GM21723 (cell line): ENCODE data around the gene PLCXD3.

ENCODE experiments used
- ATAC-seq: cut with Tn5 transposase; IDR thresholded peaks from one replicate; pipeline ENCODE4 v1.9.1; 2021; ENCODE audit warnings: mild to moderate bottlenecking, moderate library complexity; ENCODE audit not compliant: unreplicated experiment

PLCXD3 gene, protein sequence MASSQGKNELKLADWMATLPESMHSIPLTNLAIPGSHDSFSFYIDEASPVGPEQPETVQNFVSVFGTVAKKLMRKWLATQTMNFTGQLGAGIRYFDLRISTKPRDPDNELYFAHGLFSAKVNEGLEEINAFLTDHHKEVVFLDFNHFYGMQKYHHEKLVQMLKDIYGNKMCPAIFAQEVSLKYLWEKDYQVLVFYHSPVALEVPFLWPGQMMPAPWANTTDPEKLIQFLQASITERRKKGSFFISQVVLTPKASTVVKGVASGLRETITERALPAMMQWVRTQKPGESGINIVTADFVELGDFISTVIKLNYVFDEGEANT

GRCh38 chr5:41510176-41510831 is at the start of gene PLCXD3:
TSS of gene PLCXD3 (minus strand) at chr5:41510601. CDS start at chr5:41510526, 75 bp downstream.
- ATAC-seq: no peak

GRCh38 chr5:41559184-41559583 is 48.8 kb upstream of the PLCXD3 start:
- no peak for ATAC-seq

DNA sequence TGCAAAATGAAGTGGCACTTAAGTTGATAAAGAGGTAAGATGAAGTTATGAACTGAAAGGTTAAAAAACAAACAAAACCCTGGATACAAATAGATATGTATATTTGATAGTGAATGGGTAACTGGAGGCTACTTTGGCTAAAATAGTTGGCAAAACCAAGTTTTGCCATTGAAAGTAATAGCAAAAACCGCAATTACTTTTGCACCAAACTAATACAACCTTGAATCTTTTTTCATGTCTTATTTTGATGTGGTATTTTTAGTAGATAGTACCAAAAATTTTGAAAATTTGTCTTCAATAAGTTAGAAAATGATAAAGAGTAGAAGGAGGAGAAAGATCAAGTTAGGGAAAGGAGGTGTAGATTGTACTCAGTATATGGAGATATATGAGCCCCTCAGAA is 47.9 kb upstream of the PLCXD3 start:
- no peak for ATAC-seq

DNA sequence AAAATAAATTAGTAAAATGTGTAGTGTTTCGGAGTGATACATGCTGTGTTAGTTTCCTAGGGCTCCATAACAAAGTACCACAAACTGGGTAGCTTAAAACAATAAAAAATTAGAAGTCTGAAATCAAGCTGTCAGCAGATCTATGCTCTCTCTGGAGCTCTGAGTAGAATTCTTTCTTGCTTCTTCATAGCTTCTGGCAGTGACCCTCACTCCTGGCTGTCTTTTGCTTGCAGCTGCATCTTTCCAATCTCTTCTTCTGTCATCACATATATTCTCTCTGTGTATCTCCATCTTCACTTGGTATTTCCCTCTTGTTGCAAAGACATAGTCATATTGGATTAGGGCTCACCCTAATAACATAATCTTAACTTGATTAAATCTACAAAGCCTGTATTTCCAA is 37.6 kb upstream of the PLCXD3 start:
- no peak for ATAC-seq

- ATAC-seq: no peak
Observed at GRCh38 chr5:41542183-41542582, 31.8 kb upstream of the PLCXD3 start.

DNA sequence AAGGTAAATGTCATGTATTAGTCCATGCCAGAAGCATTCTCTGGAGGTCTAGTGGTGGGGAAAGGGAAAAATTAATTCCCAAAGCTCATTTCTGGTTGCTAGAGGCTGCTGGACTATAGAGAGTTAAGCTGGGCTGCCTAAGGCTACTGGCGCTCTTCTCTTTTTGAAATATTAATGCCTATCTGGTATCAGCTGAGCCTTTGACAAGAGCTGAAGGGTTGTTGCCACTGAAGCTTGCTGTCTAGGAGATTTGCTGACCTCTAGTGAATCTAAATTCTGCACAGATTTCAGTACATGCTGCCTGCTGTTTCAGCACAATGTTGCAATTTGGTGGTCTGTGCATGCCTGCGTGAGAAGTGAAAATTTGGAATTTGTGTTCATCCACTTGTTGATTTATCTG is 29.1 kb upstream of the PLCXD3 start:
- no peak for ATAC-seq

GRCh38 chr5:41537581-41537980 is 27.2 kb upstream of the PLCXD3 start:
- ATAC-seq: no peak

- ATAC-seq: no peak
Observed at GRCh38 chr5:41532485-41532884, 22.1 kb upstream of the PLCXD3 start.

DNA sequence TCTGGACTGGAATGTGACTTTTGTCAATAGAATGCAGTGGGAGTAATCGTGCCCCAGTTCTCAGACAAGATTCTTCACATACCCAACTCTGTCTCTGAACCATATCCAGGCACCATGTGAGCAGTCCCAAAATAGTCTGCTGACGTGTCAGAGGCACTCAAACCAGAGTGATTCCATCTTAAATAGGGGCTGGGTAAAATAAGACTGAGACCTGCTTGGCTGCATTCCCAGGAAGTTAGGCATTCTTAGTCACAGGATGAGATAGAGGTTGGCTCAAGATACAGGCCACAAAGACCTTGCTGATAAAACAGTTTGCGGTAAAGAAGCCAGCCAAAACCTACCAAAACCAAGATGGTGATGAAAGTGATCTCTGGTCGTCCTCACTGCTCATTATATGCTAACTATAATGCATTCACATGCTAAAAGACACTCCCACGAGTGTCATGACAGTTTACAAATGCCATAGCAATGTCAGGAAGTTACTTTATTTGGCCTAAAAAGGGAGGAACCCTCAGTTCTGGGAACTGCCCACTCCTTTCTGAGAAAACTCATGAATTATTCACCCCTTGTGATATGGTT is 16.9 kb upstream of the PLCXD3 start:
- ATAC-seq: no peak

DNA sequence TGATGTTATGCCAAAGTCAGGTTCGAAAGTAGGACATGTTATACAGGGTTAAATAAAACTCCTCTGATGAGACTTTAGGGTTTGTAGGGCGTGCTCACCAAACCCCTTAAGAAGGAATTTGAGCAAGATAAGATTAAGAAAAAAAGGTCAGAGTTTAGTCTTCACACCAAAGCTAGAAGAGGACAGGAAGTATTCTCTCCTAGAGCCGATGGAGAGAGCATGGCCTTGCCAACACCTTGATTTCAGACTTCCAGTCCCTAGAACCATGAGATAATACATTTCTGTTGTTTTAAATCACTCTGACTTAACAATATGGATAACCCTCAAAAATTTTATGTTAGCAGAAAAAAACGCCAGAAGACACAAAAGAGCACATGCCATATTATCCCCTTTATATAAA is 16.3 kb upstream of the PLCXD3 start:
- ATAC-seq: no peak

GRCh38 chr5:41524174-41524573 is 13.8 kb upstream of the PLCXD3 start:
- ATAC-seq: no peak

GRCh38 chr5:41522193-41522786 is 11.9 kb upstream of the PLCXD3 start:
- no peak for ATAC-seq

GRCh38 chr5:41519801-41520200 is 9.4 kb upstream of the PLCXD3 start:
- no peak for ATAC-seq

DNA sequence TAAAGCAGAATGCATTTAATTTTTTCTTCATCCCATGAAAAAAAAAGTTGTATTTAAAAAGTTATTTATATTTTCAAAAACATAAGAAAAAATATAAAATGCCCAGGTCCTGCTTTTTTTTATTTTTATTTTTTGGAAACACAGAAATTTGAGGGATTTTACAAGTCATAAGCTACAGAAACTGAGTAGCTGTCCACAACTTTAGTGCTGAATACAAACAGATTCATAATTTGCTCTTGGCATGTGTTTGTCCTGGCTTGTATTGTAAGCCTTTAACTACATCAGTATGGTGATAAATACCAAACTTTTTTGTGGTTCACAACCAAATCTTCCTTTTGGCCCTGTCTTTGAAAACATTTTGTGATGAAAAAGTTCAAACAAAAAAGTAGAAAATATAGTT is 7.5 kb upstream of the PLCXD3 start:
- no peak for ATAC-seq

DNA sequence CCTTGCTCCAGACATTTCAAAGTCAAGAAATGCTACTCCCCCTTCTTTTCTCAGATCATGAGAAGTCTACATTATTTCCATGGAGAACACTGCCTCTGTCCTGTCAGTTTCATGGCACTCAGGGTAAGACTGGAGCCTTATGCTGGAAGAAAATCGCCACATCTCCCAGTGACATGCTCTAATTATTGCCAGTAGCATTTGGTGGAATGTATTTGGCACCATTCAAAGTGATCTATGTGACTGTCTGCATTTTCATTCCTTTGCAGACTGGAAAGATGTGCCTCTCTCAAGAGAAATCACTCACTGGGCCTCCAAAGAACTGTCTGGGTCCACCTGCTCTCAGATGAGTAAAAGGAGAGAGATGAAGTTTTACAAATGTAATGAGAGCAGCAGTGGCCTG is 840 bp upstream of the PLCXD3 start:
- no peak for ATAC-seq

- ATAC-seq: no peak
Observed at GRCh38 chr5:41509399-41510175, 814 bp downstream of the PLCXD3 start.

DNA sequence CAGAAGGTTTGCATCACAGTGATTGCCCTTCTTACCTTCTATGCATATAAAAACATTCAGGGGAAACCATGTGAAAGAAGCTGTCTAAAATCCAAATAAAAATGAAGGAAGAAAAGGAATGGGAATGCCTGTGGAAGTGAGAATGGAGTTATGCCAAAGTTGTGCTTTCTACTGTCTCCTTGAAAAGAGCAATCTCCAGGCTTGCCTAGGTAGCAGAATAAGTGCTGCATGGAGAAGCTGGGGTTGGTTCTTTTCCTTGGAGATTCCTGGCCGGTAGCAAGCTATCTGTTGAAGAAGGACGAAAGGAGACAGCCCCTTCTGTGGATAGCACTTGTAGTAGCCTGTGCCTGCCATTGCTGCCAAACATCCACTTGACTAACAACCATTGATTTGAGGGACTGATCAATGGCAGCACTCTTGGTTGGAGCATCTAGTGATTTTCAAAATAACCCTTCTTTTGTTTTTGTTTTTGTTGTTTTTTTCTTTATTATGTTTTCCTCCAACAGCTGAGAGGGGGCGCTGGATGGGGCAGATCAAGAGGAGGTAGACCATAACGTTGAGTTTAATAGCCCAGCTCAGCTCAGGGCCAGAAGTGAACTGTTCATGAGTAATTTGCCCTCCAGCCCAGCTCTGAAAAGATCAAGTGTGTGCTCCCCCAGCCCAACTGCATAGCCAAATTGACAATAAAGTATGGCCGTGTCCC is 1.6 kb downstream of the PLCXD3 start:
- no peak for ATAC-seq

GRCh38 chr5:41508186-41508585 is 2.2 kb downstream of the PLCXD3 start:
- ATAC-seq: no peak

DNA sequence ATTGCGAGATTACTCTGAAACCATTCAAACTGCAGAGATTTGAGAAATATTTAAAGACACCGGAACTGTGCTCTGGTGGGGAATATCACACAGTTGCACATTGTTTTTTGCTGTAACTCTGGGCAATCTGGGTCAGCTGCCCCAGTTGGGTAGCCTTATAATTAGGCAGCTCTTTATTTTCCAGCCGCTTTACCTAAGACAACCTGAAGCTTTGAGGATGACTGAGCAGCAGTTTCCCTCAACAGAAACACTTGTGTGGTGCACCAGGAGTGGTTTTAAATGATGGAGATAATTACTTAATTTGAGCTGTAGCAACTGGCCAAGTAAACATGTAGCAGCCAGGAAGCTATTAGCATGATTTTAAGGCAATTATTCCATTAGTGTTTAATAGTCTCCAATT is 2.9 kb downstream of the PLCXD3 start:
- no peak for ATAC-seq

DNA sequence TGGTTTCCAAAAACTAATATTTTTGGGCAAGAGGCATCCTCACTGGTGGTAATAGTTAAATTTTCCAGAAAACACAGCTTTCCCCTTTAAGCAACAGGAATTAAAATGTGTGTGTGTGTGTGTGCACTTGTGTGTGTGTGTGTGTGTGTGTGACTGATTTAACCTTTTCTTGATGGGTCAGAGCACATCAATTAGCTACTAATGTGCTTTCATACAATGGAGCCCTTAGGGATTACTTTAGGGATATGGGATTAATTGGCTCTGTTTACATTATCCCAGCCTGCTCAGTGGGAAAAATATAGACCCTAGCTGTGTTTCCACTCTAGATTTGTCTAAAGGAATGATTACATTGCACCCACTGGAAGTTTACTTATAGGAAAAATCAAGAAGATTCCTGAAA is 6.5 kb downstream of the PLCXD3 start:
- no peak for ATAC-seq

DNA sequence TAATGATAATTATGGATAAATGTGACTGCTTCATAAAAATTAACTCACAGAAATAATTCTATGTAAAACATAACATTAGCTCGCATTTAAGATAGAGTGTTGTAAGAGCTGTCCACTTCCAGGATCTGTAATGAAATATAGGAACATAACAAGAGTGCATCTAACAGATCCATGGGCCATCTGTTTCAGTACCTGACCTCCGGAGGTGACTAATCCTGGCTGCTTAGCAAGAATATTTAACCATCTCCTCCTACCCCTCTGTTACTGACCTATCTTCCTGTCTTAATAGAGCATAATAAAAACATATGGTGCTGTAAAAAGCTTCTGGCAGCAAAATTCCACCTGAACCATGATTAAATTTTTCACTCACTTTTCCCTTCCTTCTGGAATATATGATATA is 7.1 kb downstream of the PLCXD3 start:
- ATAC-seq: no peak
